Endothelial cell of umbilical vein (primary cell): ENCODE results near the gene CNN1. TPM values are rescaled to one million over a fixed set of nuclear protein-coding genes. Genes with fewer than 3 reads are reported as not detected.

Experiments
- BruUV-seq: library from RNA; stranded (reverse); fragments of 400-500 nt; replicated peaks from 2 replicates; lab custom pipeline; 2021; lab: Mats Ljungman, UMichigan
- CTCF ChIA-PET: fragments of 300-600, 350-600 bp; sonication (Branson Sonifier 250); formaldehyde crosslinking; loops from one replicate; lab custom pipeline; 2021; ENCODE audit warnings: antibody characterized with exemption, inconsistent platforms; lab: Charles Lee
- POLR2A ChIA-PET: fragments of 300-600, 350-600 bp; sonication (Branson Sonifier 250); formaldehyde crosslinking; loops from one replicate; lab custom pipeline; 2021; ENCODE audit warnings: antibody characterized with exemption, inconsistent platforms; lab: Charles Lee
- DNase-seq: peaks from one replicate; pipeline ENCODE4 v3.0.0-alpha.2; 2011; ENCODE audit warnings: low read depth, low spot score
- FAIRE-seq: peaks from 2 replicates; lab custom pipeline; 2011; peaks lifted over from hg19 to GRCh38; lab: Jason Lieb, UNC
- H2AFZ ChIP-seq: 2 replicates; pipeline ENCODE4 v1.6.0; 2012; ENCODE audit warnings: low read depth, low read length, control low read depth, inconsistent platforms
- H3K27ac ChIP-seq: 2 replicates; pipeline ENCODE4 v1.5.1; 2011; ENCODE audit warnings: low read depth, mild to moderate bottlenecking, control low read depth, low read length, moderate library complexity; ENCODE audit not compliant: insufficient read depth
- H3K27me3 ChIP-seq, 2 experiments: 2 replicates each; pipeline versions ENCODE4 v1.6.0 to v1.6.1; 2011; ENCODE audit warnings: low read length in 2 of 2, mixed read lengths in 1 of 2; ENCODE audit not compliant: control insufficient read depth in 2 of 2, insufficient read depth in 2 of 2
- H3K36me3 ChIP-seq, 2 experiments: 2 replicates in 1 of 2; 3 replicates in 1 of 2; pipeline ENCODE4 v1.5.1; 2011; ENCODE audit warnings: low read length in 2 of 2, mild to moderate bottlenecking in 1 of 2, moderate library complexity in 1 of 2; ENCODE audit not compliant: control insufficient read depth in 2 of 2, insufficient read depth in 2 of 2; ENCODE audit errors: extremely low read depth in 1 of 2
- H3K4me1 ChIP-seq: 3 replicates; pipeline ENCODE4 v1.5.1; 2011; ENCODE audit warnings: mild to moderate bottlenecking, low read length; ENCODE audit not compliant: control insufficient read depth, insufficient read depth; ENCODE audit errors: extremely low read depth
- H3K4me2 ChIP-seq: 2 replicates; pipeline ENCODE4 v1.6.1; 2011; ENCODE audit warnings: low read length, control low read depth, mixed read lengths; ENCODE audit not compliant: insufficient read depth
- H3K4me3 ChIP-seq, 3 experiments: fragments of 200-600 bp in 1 of 3; sonication (generic), shearing (Covaris generic) in 1 of 3; replicated peaks in 1 of 3; 2 replicates each; pipeline ENCODE4 v1.5.1; 2011 to 2016; ENCODE audit warnings: control low read depth in 3 of 3, low read length in 3 of 3, mild to moderate bottlenecking in 2 of 3, inconsistent platforms in 1 of 3, low read depth in 1 of 3, moderate library complexity in 1 of 3; ENCODE audit not compliant: insufficient read depth in 1 of 3
- H3K79me2 ChIP-seq: 2 replicates; pipeline ENCODE4 v1.6.0; 2012; ENCODE audit warnings: low read length, inconsistent platforms; ENCODE audit not compliant: control insufficient read depth, insufficient read depth
- H3K9ac ChIP-seq: replicated peaks from 2 replicates; pipeline ENCODE3; 2011; ENCODE audit warnings: low read length, control low read depth; ENCODE audit not compliant: insufficient read depth; ENCODE audit errors: extremely low read depth
- H3K9me1 ChIP-seq: replicated peaks from 3 replicates; pipeline ENCODE4 v1.6.0; 2011; ENCODE audit warnings: mild to moderate bottlenecking, low read length; ENCODE audit not compliant: control insufficient read depth, insufficient read depth; ENCODE audit errors: extremely low read depth
- H3K9me3 ChIP-seq: replicated peaks from 2 replicates; pipeline ENCODE4 v1.5.1; 2012; ENCODE audit warnings: low read length, inconsistent platforms; ENCODE audit not compliant: control insufficient read depth, insufficient read depth
- H4K20me1 ChIP-seq: replicated peaks from 2 replicates; pipeline ENCODE3; 2011; ENCODE audit warnings: mild to moderate bottlenecking, low read length; ENCODE audit not compliant: control insufficient read depth, insufficient read depth; ENCODE audit errors: extremely low read depth
- CTCF ChIP-seq, 2 donors: IDR thresholded peaks; 1 replicate in 1 of 2; 2 replicates in 1 of 2; pipeline ENCODE4 v1.5.1; 2011; ENCODE audit warnings: low read length in 2 of 2, mild to moderate bottlenecking in 2 of 2, moderate library complexity in 2 of 2, control low read depth in 1 of 2, inconsistent platforms in 1 of 2, low read depth in 1 of 2; ENCODE audit not compliant: insufficient read depth in 1 of 2; ENCODE audit errors: extremely low read depth in 1 of 2
- EZH2 ChIP-seq: IDR thresholded peaks from 2 replicates; pipeline ENCODE4 v1.6.1; 2012; ENCODE audit warnings: borderline replicate concordance, low read depth, mild to moderate bottlenecking, moderate library complexity, low read length, inconsistent platforms; ENCODE audit not compliant: severe bottlenecking
- JUN ChIP-seq: IDR thresholded peaks from 2 replicates; pipeline ENCODE4 v1.6.1; 2011; ENCODE audit warnings: borderline replicate concordance, low read depth; ENCODE audit not compliant: insufficient read length, insufficient read depth
- POLR2A ChIP-seq: IDR thresholded peaks from 2 replicates; pipeline ENCODE4 v1.6.1; 2012; ENCODE audit warnings: low read depth, mild to moderate bottlenecking, control low read depth, low read length
- POLR2AphosphoS5 ChIP-seq: IDR thresholded peaks from 2 replicates; pipeline ENCODE4 v1.6.1; 2012; ENCODE audit warnings: low read depth, mild to moderate bottlenecking, control low read depth, low read length, moderate library complexity; ENCODE audit not compliant: insufficient read depth
- dilution Hi-C: fragments of 300-500 bp; cut with MboI; formaldehyde crosslinking; loops from one replicate; pipeline ENCODE4 v1.15.0; 2019; ENCODE audit warnings: low sequenced_read_pairs; ENCODE audit not compliant: extremely low pct_ligation_motif_present
- intact Hi-C: fragments of 100-400 bp; cut with micrococcal nuclease; formaldehyde crosslinking; loops from one replicate; pipeline ENCODE4 v1.10.0; 2022
- polyA plus RNA-seq, 4 experiments: library from polyadenylated mRNA; depleted of rRNA in 3 of 4; stranded (reverse) in 3 of 4; unstranded in 1 of 4; fragments of >200 nt; gene quantifications; 2 replicates each; pipeline versions ENCODE4 v1.2.1 to v1.2.3, GENCODE V29; 2011 to 2012; ENCODE audit warnings: missing spikeins in 1 of 4
- total RNA-seq: library from RNA; stranded (reverse); gene quantifications from 2 replicates; pipeline ENCODE4 v1.2.3, GENCODE V29; 2021

CNN1 gene
- total and polyA plus RNA-seq, 2 donors (not counting 3 experiments of a cell fraction or from before 2014, with no cell fraction given): 0.76 TPM; not detected in 1

- H4K20me1 ChIP-seq: no peaks in the 10 kb centered on the region
- no peaks in the 10 kb centered on the region for H3K9me3 ChIP-seq
- H3K27ac ChIP-seq: no peak overlapping the region
- no peak for DNase-seq
- no peak overlapping the region for H2AFZ ChIP-seq
- ChIA-PET POLR2A (no interaction called here), CTCF (no interaction called here)
- intact Hi-C loops (loop anchor here (5.0 kb wide), 1 partner anchor 37 kb away; the partner anchor contains the start of gene CNN1), dilution Hi-C loops (no loop called here)
- H3K4me2 ChIP-seq: no peak overlapping the region
- no TSS peak for BruUV-seq
- peaks cover 3 to 9% of the 10 kb centered on the region in 2 experiments for H3K36me3 ChIP-seq
- no peak for TF ChIP-seq JUN
- TF ChIP-seq EZH2: no peak
- no peak for TF ChIP-seq CTCF (IDR thresholded peaks at IDR 0.05; ENCODE audit: extremely low read depth in 1 of 2, insufficient read depth in 1 of 2, low read depth in 1 of 2, low read length in 2 of 2)
- no peak for TF ChIP-seq POLR2AphosphoS5
- no peak for TF ChIP-seq POLR2A
- no peaks in the 10 kb centered on the region for H3K79me2 ChIP-seq
- no peak overlapping the region for H3K9ac ChIP-seq
- H3K27me3 ChIP-seq: no peaks in the 10 kb centered on the region
- H3K4me1 ChIP-seq: peaks cover 4% of the 10 kb centered on the region
- H3K9me1 ChIP-seq: no peaks in the 10 kb centered on the region
- no peak for FAIRE-seq
- no peak overlapping the region for H3K4me3 ChIP-seq
Measured at GRCh38 chr19:11499890-11500420, 38.7 kb upstream of the CNN1 start.
